GM12878 (cell line): ENCODE measurements around the gene FUT8. TPM values are rescaled to one million over a fixed set of nuclear protein-coding genes. Genes with fewer than 3 reads are reported as not detected.

Experiments
- CBFB ChIP-seq: IDR thresholded peaks from 2 replicates; pipeline ENCODE4 v1.6.1; 2016; ENCODE audit warnings: antibody characterized with exemption, low read depth
- CBX5 ChIP-seq: sonication (generic); IDR thresholded peaks from 2 replicates; pipeline ENCODE4 v1.6.1; 2016; ENCODE audit warnings: low read depth, moderate library complexity, mild to moderate bottlenecking, inconsistent platforms
- CREB1 ChIP-seq: IDR thresholded peaks from 2 replicates; pipeline ENCODE4 v1.6.1; 2012; ENCODE audit warnings: low read depth, mild to moderate bottlenecking, inconsistent platforms
- EED ChIP-seq: sonication (generic); IDR thresholded peaks from 2 replicates; pipeline ENCODE4 v1.6.1; 2016; ENCODE audit warnings: antibody characterized with exemption, low read depth
- GABPA ChIP-seq: IDR thresholded peaks from 2 replicates; pipeline ENCODE4 v1.6.1; 2014; ENCODE audit warnings: antibody characterized with exemption, low read depth, mild to moderate bottlenecking, inconsistent platforms
- HCFC1 ChIP-seq: fragments of 150-350 bp; IDR thresholded peaks from 2 replicates; pipeline ENCODE4 v1.6.1; 2014; ENCODE audit warnings: low read length
- IKZF2 ChIP-seq, 2 experiments: fragments of 450-650 bp; IDR thresholded peaks; 2 replicates each; pipeline ENCODE4 v1.6.1; 2017; ENCODE audit warnings: mild to moderate bottlenecking in 2 of 2, moderate library complexity in 2 of 2
- NR2C1 ChIP-seq: fragments of 450-650 bp; IDR thresholded peaks from 2 replicates; pipeline ENCODE4 v1.6.1; 2017; ENCODE audit warnings: antibody characterized with exemption, mild to moderate bottlenecking, moderate library complexity
- NR2C2 ChIP-seq: IDR thresholded peaks from 2 replicates; pipeline ENCODE4 v1.6.1; 2011; ENCODE audit warnings: borderline replicate concordance, low read depth; ENCODE audit not compliant: control insufficient read depth, insufficient read length
- SIN3A ChIP-seq: IDR thresholded peaks from 2 replicates; pipeline ENCODE4 v1.6.1; 2012; ENCODE audit warnings: low read depth, low read length, improper control_type of control experiment
- SPI1 ChIP-seq: IDR thresholded peaks from 2 replicates; pipeline ENCODE4 v1.6.1; 2011; ENCODE audit warnings: low read depth, mild to moderate bottlenecking, low read length, moderate library complexity, borderline replicate concordance; ENCODE audit not compliant: insufficient read depth
- SUPT20H ChIP-seq: IDR thresholded peaks from 2 replicates; pipeline ENCODE4 v1.6.1; 2011; ENCODE audit warnings: low read depth, mild to moderate bottlenecking, low read length, moderate library complexity, borderline replicate concordance; ENCODE audit not compliant: control insufficient read depth
- ZBTB4 ChIP-seq: fragments of 450-650 bp; formaldehyde crosslinking; IDR thresholded peaks from 2 replicates; pipeline ENCODE4 v1.4.0; 2022; ENCODE audit warnings: mild to moderate bottlenecking, moderate library complexity
- ZNF274 ChIP-seq: IDR thresholded peaks from one replicate; pipeline ENCODE4 v1.8.0; 2011; ENCODE audit not compliant: insufficient read length, insufficient read depth
- polyA plus RNA-seq, 11 experiments: library from polyadenylated mRNA; depleted of rRNA in 4 of 11; unstranded in 6 of 11; stranded (reverse) in 5 of 11; fragments of >200 nt; fragmentation: Nextera tagmentation in 4 of 11; fragmentation: Illumina TruSeq in 1 of 11; extraction: Ambion mirVana in 4 of 11; extraction: Trizol in 1 of 11; gene quantifications; 1 replicate in 1 of 11; 2 replicates in 10 of 11; pipeline versions ENCODE4 v1.2.1 to v1.2.3, GENCODE V29; 2011 to 2016; ENCODE audit warnings: inconsistent platforms in 2 of 11, missing spikeins in 2 of 11, low read depth in 1 of 11
- total RNA-seq, 4 experiments: library from RNA; depleted of rRNA in 3 of 4; stranded (reverse); fragments of >200 nt in 3 of 4; fragmentation: Illumina TruSeq in 1 of 4; extraction: Trizol in 1 of 4; gene quantifications; 2 replicates each; pipeline versions ENCODE4 v1.2.1 to v1.2.3, GENCODE V29; 2013 to 2021
- TF ChIP-seq, protein P1 (sequence below): IDR thresholded peaks from 2 replicates; pipeline ENCODE4 v1.6.1; 2011; ENCODE audit warnings: borderline replicate concordance, low read depth, mild to moderate bottlenecking, moderate library complexity, low read length; ENCODE audit not compliant: insufficient read depth, poor library complexity, severe bottlenecking
- TF ChIP-seq, protein P2 (sequence below): IDR thresholded peaks from 2 replicates; pipeline ENCODE4 v1.6.1; 2011; ENCODE audit warnings: low read depth, mild to moderate bottlenecking, low read length, moderate library complexity, borderline replicate concordance; ENCODE audit errors: extremely low read depth
- TF ChIP-seq, protein P3 (sequence below): IDR thresholded peaks from 2 replicates; pipeline ENCODE4 v1.6.1; 2012; ENCODE audit warnings: low read depth, low read length, improper control_type of control experiment
- TF ChIP-seq, protein P4 (sequence below): fragments of 450-650 bp; IDR thresholded peaks from 2 replicates; pipeline ENCODE4 v1.6.1; 2017; ENCODE audit warnings: mild to moderate bottlenecking, moderate library complexity

The FUT8 gene
- total and polyA plus RNA-seq, 10 of the 15 experiments (the other 5 are each of a cell fraction or from before 2014, with no cell fraction given), result 21.3 to 106 (median 66.3) TPM

- no peak for TF ChIP-seq ZBTB4
- no peak for TF ChIP-seq SIN3A
- TF ChIP-seq, protein P1, sequence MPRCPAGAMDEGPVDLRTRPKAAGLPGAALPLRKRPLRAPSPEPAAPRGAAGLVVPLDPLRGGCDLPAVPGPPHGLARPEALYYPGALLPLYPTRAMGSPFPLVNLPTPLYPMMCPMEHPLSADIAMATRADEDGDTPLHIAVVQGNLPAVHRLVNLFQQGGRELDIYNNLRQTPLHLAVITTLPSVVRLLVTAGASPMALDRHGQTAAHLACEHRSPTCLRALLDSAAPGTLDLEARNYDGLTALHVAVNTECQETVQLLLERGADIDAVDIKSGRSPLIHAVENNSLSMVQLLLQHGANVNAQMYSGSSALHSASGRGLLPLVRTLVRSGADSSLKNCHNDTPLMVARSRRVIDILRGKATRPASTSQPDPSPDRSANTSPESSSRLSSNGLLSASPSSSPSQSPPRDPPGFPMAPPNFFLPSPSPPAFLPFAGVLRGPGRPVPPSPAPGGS, result no peak
- peak; percentile 68; the same call in 1 of the 2 replicates for TF ChIP-seq EED
- TF ChIP-seq ZNF274, result no peak
- TF ChIP-seq, protein P2, sequence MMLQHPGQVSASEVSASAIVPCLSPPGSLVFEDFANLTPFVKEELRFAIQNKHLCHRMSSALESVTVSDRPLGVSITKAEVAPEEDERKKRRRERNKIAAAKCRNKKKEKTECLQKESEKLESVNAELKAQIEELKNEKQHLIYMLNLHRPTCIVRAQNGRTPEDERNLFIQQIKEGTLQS, result no peak
- TF ChIP-seq HCFC1, result no peak
- TF ChIP-seq SPI1, result no peak
- 0 out of 2 replicates have a peak, but pooled peaks have one; percentile 22 for TF ChIP-seq CBX5
- no peak for TF ChIP-seq CREB1
- TF ChIP-seq, protein P3, sequence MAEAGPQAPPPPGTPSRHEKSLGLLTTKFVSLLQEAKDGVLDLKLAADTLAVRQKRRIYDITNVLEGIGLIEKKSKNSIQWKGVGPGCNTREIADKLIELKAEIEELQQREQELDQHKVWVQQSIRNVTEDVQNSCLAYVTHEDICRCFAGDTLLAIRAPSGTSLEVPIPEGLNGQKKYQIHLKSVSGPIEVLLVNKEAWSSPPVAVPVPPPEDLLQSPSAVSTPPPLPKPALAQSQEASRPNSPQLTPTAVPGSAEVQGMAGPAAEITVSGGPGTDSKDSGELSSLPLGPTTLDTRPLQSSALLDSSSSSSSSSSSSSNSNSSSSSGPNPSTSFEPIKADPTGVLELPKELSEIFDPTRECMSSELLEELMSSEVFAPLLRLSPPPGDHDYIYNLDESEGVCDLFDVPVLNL, result no peak
- TF ChIP-seq, protein P4, sequence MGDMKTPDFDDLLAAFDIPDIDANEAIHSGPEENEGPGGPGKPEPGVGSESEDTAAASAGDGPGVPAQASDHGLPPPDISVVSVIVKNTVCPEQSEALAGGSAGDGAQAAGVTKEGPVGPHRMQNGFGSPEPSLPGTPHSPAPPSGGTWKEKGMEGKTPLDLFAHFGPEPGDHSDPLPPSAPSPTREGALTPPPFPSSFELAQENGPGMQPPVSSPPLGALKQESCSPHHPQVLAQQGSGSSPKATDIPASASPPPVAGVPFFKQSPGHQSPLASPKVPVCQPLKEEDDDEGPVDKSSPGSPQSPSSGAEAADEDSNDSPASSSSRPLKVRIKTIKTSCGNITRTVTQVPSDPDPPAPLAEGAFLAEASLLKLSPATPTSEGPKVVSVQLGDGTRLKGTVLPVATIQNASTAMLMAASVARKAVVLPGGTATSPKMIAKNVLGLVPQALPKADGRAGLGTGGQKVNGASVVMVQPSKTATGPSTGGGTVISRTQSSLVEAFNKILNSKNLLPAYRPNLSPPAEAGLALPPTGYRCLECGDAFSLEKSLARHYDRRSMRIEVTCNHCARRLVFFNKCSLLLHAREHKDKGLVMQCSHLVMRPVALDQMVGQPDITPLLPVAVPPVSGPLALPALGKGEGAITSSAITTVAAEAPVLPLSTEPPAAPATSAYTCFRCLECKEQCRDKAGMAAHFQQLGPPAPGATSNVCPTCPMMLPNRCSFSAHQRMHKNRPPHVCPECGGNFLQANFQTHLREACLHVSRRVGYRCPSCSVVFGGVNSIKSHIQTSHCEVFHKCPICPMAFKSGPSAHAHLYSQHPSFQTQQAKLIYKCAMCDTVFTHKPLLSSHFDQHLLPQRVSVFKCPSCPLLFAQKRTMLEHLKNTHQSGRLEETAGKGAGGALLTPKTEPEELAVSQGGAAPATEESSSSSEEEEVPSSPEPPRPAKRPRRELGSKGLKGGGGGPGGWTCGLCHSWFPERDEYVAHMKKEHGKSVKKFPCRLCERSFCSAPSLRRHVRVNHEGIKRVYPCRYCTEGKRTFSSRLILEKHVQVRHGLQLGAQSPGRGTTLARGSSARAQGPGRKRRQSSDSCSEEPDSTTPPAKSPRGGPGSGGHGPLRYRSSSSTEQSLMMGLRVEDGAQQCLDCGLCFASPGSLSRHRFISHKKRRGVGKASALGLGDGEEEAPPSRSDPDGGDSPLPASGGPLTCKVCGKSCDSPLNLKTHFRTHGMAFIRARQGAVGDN, result no peak
- TF ChIP-seq NR2C1, result no peak
- TF ChIP-seq CBFB, result no peak
- no peak for TF ChIP-seq IKZF2 (IDR thresholded peaks at IDR 0.05)
- TF ChIP-seq SUPT20H, result no peak
- TF ChIP-seq NR2C2, result no peak
- no peak for TF ChIP-seq GABPA
Measured at GRCh38 chr14:65501328-65501727, 88.8 kb downstream of the FUT8 start (continued).
